ENCODE data around the gene MAB21L4.

- TF ChIP-seq, protein P1, sequence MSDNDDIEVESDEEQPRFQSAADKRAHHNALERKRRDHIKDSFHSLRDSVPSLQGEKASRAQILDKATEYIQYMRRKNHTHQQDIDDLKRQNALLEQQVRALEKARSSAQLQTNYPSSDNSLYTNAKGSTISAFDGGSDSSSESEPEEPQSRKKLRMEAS (IDR thresholded peaks at IDR 0.05; ENCODE audit: insufficient read depth, insufficient read length) = no peak
- TF ChIP-seq CTCF (IDR thresholded peaks at IDR 0.05; ENCODE audit: extremely low read depth in 1 of 2, insufficient read depth in 1 of 2, low read depth in 1 of 2, low read length in 2 of 2) (no peak), EZH2 (IDR thresholded peaks at IDR 0.05; ENCODE audit: borderline replicate concordance, low read depth, low read length, severe bottlenecking) (no peak), POLR2AphosphoS5 (IDR thresholded peaks at IDR 0.05; ENCODE audit: insufficient read depth, low read depth, low read length) (no peak), POLR2A (IDR thresholded peaks at IDR 0.05; ENCODE audit: low read depth, low read length) (no peak), MYC (IDR thresholded peaks at IDR 0.05; ENCODE audit: low read depth, low read length) (no peak), JUN (IDR thresholded peaks at IDR 0.05; ENCODE audit: borderline replicate concordance, insufficient read depth, insufficient read length, low read depth) (no peak), FOS (IDR thresholded peaks at IDR 0.05; ENCODE audit: borderline replicate concordance, insufficient read depth, low read length) (no peak)
Observed at GRCh38 chr2:240846873-240847595, 48.9 kb downstream of the MAB21L4 start.

Measured in endothelial cell of umbilical vein (primary cell).